HG03108 (cell line): ENCODE results near the gene USP9X.
"Not testable (repeated sequence)": the region's sequence is repeated elsewhere in the genome, so short reads cannot be mapped to it uniquely, and the experiment has no call there.

Experiments
- ATAC-seq: cut with Tn5 transposase; IDR thresholded peaks from one replicate; pipeline ENCODE4 v1.9.1; 2021; ENCODE audit warnings: moderate library complexity; ENCODE audit not compliant: unreplicated experiment

Gene USP9X, protein sequence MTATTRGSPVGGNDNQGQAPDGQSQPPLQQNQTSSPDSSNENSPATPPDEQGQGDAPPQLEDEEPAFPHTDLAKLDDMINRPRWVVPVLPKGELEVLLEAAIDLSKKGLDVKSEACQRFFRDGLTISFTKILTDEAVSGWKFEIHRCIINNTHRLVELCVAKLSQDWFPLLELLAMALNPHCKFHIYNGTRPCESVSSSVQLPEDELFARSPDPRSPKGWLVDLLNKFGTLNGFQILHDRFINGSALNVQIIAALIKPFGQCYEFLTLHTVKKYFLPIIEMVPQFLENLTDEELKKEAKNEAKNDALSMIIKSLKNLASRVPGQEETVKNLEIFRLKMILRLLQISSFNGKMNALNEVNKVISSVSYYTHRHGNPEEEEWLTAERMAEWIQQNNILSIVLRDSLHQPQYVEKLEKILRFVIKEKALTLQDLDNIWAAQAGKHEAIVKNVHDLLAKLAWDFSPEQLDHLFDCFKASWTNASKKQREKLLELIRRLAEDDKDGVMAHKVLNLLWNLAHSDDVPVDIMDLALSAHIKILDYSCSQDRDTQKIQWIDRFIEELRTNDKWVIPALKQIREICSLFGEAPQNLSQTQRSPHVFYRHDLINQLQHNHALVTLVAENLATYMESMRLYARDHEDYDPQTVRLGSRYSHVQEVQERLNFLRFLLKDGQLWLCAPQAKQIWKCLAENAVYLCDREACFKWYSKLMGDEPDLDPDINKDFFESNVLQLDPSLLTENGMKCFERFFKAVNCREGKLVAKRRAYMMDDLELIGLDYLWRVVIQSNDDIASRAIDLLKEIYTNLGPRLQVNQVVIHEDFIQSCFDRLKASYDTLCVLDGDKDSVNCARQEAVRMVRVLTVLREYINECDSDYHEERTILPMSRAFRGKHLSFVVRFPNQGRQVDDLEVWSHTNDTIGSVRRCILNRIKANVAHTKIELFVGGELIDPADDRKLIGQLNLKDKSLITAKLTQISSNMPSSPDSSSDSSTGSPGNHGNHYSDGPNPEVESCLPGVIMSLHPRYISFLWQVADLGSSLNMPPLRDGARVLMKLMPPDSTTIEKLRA (N-terminal part only)

GRCh38 chrX:41084893-41085511 is at the start of gene USP9X:
Gene USP9X (plus strand): TSS chrX:41085445. CDS start chrX:41123629, 38,184 bp downstream.
- ATAC-seq = peak; percentile 46

- ATAC-seq = no peak
These were observed 49.7 kb upstream of the USP9X start for GRCh38 chrX:41035582-41035981.

DNA sequence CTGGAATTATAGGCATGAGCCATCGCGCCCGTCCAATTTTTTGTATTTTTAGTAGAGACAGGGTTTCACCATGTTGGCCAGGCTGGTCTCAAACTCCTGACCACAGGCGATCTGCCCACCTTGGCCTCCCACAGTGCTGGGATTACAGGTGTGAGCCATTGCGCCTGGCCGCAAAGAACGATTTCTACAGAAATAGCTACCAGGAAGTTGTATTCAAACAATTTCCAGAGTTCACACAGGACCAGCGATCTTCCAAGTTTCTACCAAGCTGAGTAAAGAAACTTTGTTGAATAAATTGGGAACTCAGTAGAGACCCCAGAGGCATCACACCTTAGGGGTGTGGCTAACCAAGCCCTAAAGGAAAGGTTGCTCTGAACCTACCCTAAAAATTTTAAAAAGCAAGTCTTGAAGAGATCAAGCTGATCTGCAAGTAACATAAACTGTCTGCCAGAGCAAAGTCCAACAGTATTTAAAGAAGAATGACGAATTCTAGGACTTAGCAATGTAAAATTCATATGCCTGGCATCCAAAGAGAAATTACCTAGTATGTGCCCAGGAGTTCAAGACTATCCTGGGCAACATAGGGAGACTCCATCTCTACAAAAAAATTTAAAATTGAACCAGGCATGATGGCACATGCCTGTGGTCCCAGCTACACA is 48.4 kb upstream of the USP9X start:
- no peak for ATAC-seq

DNA sequence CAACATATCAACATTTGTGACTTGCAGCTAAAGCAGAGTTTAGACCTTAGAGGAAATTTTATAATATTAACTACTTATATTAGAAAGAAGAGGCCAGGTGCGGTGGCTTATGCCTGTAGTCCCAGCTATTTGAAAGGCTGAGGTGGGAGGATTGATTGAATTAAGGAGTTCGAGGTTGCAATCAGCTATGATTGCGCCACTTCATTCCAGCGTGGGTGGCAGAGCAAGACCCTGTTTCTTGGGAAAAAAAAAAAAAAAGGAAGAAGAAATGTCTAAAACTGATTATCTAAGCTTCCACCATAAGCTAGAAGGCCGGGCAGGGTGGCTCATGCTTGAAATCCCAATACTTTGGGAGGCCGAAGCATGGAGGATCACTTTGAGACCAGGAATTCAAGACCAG is 42.0 kb upstream of the USP9X start:
- no peak for ATAC-seq

DNA sequence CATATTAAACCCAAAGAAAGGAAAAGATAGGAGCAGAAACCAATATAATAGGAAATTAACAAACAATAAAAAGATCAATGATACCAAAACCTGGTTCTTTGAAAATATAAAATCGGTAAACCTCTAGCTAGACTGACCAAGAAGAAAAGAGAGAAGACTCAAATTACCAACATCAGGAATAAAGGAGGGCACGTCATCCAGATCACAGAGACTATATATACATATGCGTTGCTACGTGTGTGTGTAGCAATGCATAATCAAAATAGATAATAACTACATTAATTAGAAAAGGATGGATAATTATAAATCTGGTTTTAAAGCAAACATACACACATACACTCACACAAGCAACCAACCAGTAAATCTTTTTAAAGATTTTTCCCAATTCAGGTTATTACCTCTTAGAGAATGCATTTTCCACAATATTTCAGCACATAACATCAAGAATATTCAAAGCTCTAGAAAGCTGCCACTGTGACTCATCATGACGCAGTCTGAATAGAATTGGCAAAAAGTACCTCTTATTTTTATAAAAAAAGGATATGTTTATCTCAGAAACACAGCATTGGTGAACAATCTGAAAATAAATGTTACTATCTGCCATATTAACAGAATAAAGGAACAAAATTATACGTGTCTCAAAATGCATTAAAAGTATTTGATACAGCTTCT is 41.4 kb upstream of the USP9X start:
- ATAC-seq = no peak

DNA sequence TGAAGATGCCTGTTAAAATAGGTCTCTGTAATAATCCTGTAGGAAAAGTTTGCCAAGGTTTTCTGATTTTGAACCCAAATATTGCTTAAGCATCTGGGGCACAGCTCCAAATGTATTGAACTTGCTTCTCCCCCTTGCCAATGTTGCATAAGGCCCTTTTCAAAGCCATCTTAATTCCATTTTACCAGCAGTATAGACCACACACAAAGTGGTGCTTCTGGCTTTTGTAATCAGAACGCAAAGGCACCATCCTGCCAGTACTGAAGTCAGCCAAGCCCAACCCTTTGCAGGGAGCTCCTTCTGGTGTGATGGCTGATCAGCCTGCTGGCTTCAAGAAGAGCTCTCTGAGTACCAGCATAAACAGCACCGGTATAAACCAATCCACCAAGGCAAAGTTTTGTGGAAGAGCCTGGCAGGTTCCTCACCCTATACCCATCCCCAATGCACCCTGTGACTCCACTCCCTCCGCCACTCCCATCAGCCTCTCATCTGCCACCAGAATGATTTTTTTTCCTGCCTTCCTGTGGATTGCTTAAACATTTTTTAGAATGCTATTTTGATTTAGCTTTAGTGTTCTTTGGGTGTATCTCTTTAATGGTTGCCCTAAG is 39.2 kb upstream of the USP9X start:
- no peak for ATAC-seq

- ATAC-seq = no peak
These were observed 37.2 kb upstream of the USP9X start for GRCh38 chrX:41047878-41048534.

GRCh38 chrX:41050359-41050758 is 34.9 kb upstream of the USP9X start:
- ATAC-seq = no peak

GRCh38 chrX:41051288-41051687 is 34.0 kb upstream of the USP9X start:
- no peak for ATAC-seq

DNA sequence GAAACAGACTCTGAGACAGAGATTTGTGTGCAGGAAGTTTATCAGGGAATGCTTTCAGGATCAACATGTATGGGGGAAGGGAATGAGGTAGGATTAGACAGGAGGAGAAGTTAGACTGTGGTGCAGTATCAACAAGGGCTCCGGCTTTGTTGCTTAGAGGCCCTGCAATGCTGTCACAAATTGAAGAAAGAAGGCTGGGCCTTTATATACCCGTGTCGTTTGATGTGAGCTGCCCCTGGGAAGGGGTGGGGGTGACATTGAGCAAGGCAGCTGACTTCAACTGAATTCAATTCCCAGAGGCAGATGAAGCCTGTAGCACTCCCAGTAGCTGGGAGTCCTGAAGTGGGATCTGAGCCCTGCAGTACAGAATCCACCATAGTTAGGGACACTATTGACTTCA is 29.5 kb upstream of the USP9X start:
- no peak for ATAC-seq

- not testable (repeated sequence) for ATAC-seq
These were observed 22.0 kb upstream of the USP9X start for GRCh38 chrX:41063276-41063675.

- ATAC-seq = no peak
These were observed 21.2 kb upstream of the USP9X start for GRCh38 chrX:41064018-41064417.

DNA sequence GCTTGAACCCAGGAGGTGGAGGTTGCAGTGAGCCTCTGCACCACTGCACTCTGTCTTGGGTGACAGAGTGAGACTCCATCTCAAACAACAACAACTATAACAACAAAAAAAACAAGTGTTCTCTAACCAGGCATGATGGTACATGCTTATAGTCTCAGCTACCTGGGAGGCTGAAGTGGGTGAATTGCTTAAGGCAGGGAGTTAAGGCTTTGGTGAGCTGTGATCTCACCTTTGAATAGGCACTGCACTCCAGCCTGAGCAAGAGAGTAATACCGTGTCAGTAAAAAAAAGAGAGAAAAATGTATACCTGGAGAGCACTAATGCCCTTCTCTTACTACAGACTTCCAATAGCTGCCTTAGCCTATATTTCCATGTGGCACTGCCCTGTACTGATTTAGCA is 18.9 kb upstream of the USP9X start:
- no peak for ATAC-seq

DNA sequence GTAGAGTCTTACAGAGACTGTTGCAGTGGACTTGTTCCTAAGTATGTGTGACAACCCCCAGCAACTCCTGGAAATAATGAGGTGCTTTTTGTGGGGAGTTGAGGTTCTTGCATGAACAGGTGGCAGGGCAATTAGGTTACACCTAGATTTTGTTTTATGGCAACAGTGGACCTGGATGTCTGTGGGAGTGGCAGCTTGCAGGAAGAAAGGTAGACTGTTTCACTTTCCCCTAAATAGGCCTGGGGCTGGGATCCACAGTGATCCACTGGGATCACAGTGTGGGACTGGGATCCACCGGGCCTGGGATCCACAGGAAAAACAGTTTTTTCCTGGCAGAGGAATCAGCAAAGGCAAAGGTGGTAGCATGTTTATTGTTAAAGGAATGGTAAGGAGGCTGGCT is 18.3 kb upstream of the USP9X start:
- no peak for ATAC-seq

- no peak for ATAC-seq
These were observed 17.5 kb upstream of the USP9X start for GRCh38 chrX:41067721-41068120.

DNA sequence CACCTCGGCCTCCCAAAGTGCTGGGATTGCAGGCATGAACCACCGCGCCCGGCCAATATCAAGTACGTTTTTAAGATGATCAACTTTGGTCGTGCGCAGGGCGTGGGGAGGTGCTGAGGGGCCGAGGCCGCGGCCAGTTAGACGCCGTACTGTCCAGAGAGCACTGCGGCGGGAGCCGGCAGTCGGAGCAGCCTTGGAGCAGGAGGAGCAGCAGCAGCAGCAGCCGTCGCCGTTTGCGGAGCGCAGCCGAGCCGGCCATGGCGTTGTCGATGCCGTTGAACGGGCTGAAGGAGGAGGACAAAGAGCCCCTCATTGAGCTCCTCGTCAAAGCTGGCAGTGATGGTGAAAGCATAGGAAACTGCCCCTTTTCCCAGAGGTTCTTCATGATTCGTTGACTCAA is 8.5 kb upstream of the USP9X start:
- no peak for ATAC-seq

GRCh38 chrX:41081821-41082220 is 3.4 kb upstream of the USP9X start:
- ATAC-seq = no peak

DNA sequence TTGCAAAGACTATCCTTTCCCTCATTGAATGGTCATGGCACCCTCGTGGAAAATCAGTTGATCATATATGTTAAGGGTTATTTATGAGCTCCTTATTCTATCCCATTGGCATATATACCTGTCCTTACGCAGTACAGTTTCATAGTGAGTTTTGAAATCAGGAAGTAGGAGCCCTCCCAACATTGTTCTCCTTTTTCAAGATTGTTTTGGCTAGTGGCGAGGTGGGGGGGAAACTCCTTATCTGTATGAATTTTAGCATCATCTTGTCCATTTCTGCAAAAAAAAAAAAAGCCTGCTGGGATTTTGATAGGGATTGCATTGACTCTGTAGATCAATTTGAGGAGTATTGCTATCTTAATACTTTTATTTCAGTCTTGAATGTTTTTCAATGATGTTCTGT is 2.5 kb upstream of the USP9X start:
- ATAC-seq = no peak
